Mucosa of descending colon (tissue), 3 donors: Measurements from ENCODE around the gene ZNF169. TPM values are rescaled to one million over a fixed set of nuclear protein-coding genes. Genes with fewer than 3 reads are reported as not detected.
A peak's percentile ranks its signal among the peaks of the same experiment; 100 is the strongest.
"Not testable (repeated sequence)": the region's sequence is repeated elsewhere in the genome, so short reads cannot be mapped to it uniquely, and the experiment has no call there.

Experiments used
- ATAC-seq: fragments of 200-7000 bp; cut with Tn5 transposase; one replicate; pipeline ENCODE4 v1.9.1; 2020; ENCODE audit warnings: mild to moderate bottlenecking, moderate library complexity
- DNase-seq, 3 donors: peaks; one replicate each; pipeline ENCODE4 v3.0.0-alpha.2; 2020
- H3K36me3 ChIP-seq: fragments of 200-600 bp; one replicate; pipeline ENCODE4 v1.8.0; 2021; ENCODE audit warnings: low read depth, mild to moderate bottlenecking
- H3K4me1 ChIP-seq: fragments of 200-600 bp; one replicate; pipeline ENCODE4 v1.8.0; 2021; ENCODE audit warnings: low read depth, mild to moderate bottlenecking
- H3K4me3 ChIP-seq: fragments of 200-600 bp; one replicate; pipeline ENCODE4 v1.8.0; 2021; ENCODE audit warnings: mild to moderate bottlenecking
- H3K9me3 ChIP-seq: fragments of 200-600 bp; one replicate; pipeline ENCODE4 v1.8.0; 2021; ENCODE audit warnings: mild to moderate bottlenecking
- intact Hi-C, 2 donors: fragments of 100-400 bp; cut with DNase I in 1 of 2; cut with micrococcal nuclease in 1 of 2; formaldehyde crosslinking; loops; one replicate each; pipeline versions ENCODE4 v1.11.0 to v1.11.1; 2022; cut with DNase I, micrococcal nuclease
- total RNA-seq, 3 donors: library from RNA; stranded (reverse); fragmentation: NEBNext Ultra II Directional in 2 of 3; extraction: Animal tissue kit (Norgen Biotek cat#: 25700) in 2 of 3; gene quantifications; one replicate each; pipeline versions ENCODE4 v1.2.1 to v1.2.4, GENCODE V29; 2021 to 2023
- TF ChIP-seq, protein P1 (sequence below): fragments of 200-600 bp; IDR thresholded peaks from one replicate; pipeline ENCODE4 v1.8.0; 2022; ENCODE audit warnings: antibody characterized with exemption, mild to moderate bottlenecking
- donor health status: DM: no; HTN: no; CAD: no; lungs with moderate emphysema.
- donor health status: DM: no; HTN: no; CAD: no.
- donor health status: DM: no; HTN: yes; CAD: no.

The ZNF169 gene
- total RNA-seq, 3 donors from 2014 or later = 8.0 to 19.7 (median 9.7) TPM

DNA sequence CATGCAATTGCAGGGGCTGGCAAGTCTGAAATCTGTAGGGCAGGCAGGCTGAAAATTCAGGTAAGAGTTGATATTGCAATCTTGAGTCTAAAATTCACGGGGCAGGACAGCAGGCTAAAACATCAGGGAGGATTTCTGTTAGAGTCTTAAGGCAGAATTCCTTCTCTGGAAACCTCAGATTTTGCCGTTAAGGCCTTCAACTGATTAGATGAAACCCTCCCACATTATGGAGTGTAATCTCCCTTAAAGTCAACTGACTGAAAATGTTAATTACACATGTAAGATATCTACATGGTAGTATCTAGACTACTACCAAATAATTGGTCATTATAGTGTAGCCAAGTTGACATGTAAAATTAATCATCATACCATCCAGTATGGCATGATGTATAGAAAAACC, 3.1 kb upstream of the ZNF169 start:
- no peak overlapping the region for H3K4me3 ChIP-seq
- peaks cover 12% of the 10 kb centered on the region for H3K4me1 ChIP-seq
- no peak for DNase-seq
- no peak for ATAC-seq
- TF ChIP-seq, protein P1, sequence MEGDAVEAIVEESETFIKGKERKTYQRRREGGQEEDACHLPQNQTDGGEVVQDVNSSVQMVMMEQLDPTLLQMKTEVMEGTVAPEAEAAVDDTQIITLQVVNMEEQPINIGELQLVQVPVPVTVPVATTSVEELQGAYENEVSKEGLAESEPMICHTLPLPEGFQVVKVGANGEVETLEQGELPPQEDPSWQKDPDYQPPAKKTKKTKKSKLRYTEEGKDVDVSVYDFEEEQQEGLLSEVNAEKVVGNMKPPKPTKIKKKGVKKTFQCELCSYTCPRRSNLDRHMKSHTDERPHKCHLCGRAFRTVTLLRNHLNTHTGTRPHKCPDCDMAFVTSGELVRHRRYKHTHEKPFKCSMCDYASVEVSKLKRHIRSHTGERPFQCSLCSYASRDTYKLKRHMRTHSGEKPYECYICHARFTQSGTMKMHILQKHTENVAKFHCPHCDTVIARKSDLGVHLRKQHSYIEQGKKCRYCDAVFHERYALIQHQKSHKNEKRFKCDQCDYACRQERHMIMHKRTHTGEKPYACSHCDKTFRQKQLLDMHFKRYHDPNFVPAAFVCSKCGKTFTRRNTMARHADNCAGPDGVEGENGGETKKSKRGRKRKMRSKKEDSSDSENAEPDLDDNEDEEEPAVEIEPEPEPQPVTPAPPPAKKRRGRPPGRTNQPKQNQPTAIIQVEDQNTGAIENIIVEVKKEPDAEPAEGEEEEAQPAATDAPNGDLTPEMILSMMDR = no peak
- no peaks in the 10 kb centered on the region for H3K36me3 ChIP-seq
- intact Hi-C loops = no loop called here
- H3K9me3 ChIP-seq = no peaks in the 10 kb centered on the region

DNA sequence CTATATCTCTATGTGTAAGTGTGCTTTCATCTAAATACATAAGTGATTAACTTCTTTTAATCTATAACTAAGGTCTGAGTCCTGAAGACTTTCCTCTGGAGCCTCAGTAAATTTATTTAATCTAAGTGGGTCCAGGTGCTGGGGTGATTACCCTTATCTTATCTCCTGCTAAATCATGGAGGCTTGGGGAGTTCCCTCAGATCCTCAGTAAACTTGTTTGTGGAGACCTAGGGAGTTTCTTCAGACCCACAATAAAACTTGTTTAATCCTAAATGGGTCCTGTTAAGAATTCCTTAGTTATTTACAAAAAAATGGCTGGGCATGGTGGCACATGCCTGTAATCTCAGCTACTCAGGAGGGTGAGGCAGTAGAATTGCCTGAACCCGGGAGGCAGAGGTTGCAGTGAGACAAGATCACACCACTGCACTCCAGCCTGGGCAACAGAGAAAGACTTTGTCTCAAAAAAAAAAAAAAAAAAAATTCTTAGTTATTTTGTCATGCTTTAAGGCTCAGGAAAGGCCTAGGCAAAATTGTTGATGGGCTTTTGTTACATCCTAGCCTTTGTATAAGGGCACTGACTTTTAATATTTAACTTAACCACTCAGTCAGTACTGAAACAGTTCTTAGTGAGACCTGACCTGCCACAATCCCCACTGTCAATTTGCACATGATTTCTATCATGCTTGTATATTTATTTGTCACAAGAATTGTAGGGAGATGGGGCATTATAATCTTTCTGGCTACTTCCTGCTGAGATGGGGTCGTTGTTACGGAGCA, 6.7 kb downstream of the ZNF169 start:
- H3K36me3 ChIP-seq, intact Hi-C loops, H3K4me3 ChIP-seq, H3K9me3 ChIP-seq: not testable (repeated sequence)
- H3K4me1 ChIP-seq = peaks cover 18% of the 10 kb centered on the region
- ATAC-seq (peak; percentile 88), DNase-seq (peak in 1 of 3 donors; percentile 51)

DNA sequence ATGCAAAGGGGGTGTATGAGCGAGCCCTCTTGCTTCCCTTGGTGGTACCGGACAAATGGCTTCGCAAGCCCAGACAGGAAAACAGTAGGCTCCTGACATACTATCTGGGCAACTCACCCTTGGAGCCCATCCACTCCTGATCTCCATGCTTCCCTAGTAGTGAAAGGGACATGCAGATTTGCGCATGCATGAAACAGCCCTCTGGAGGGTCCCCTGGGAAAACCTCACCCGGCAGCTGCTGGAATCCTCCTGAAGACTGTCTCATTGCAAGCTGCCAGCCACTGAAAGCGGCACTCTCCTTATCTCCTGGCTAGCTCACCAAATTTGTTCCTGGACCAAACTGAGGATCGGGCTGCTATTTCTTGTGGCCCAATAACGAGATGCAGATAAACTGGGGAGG, 10.2 kb downstream of the ZNF169 start:
- ATAC-seq (no peak), DNase-seq (no peak)
- TF ChIP-seq, protein P1 = no peak
- peaks cover 6% of the 10 kb centered on the region for H3K9me3 ChIP-seq
- H3K36me3 ChIP-seq = no peaks in the 10 kb centered on the region
- intact Hi-C loops = no loop called here
- no peak overlapping the region for H3K4me3 ChIP-seq
- peaks cover 18% of the 10 kb centered on the region for H3K4me1 ChIP-seq

DNA sequence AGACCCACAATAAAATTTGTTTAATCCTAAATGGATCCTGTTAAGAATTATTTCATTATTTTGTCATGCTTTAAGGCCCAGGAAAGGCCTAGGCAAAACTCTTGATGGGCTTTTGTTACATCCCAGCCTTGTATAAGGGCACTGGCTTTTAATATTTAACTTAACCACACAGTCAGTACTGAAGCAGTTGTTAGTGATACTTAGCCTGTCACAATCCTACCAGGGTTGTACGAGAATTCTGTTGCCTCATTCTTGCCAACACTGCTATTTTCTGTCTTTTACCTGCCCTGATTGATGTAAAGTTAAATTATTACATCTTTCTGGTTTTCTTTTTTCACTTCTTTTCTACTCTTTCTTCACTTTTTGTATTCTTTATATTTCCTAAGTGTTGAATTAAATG, 10.9 kb downstream of the ZNF169 start:
- Histone ChIP-seq H3K4me1 (peaks cover 18% of the 10 kb centered on the region), H3K36me3 (no peaks in the 10 kb centered on the region), H3K4me3 (no peak overlapping the region), H3K9me3 (peaks cover 6% of the 10 kb centered on the region)
- intact Hi-C loops = no loop called here
- ATAC-seq (no peak), DNase-seq (no peak)
- TF ChIP-seq, protein P1 = no peak

DNA sequence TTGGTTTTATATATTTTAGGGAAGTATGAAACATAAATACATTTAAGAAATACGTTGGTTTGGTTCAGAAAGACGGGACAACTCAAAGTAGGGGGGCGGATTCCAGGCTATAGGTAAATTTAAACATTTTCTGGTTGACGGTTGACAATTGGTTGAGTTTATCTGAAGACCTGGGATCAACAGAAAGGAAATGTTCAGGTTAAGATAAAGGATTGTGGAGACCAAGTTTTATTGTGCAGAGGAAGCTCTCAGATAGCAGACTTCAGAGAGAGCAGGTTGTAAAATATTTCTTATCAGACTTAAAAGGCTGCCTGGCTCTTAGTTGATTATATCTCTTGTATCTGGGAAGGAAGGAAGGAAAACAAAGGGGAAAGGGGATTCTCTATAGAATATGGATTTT, 17.9 kb downstream of the ZNF169 start:
- H3K4me3 ChIP-seq, H3K36me3 ChIP-seq, intact Hi-C loops, H3K9me3 ChIP-seq, ATAC-seq, DNase-seq: not testable (repeated sequence)
- peaks cover 19% of the 10 kb centered on the region for H3K4me1 ChIP-seq

DNA sequence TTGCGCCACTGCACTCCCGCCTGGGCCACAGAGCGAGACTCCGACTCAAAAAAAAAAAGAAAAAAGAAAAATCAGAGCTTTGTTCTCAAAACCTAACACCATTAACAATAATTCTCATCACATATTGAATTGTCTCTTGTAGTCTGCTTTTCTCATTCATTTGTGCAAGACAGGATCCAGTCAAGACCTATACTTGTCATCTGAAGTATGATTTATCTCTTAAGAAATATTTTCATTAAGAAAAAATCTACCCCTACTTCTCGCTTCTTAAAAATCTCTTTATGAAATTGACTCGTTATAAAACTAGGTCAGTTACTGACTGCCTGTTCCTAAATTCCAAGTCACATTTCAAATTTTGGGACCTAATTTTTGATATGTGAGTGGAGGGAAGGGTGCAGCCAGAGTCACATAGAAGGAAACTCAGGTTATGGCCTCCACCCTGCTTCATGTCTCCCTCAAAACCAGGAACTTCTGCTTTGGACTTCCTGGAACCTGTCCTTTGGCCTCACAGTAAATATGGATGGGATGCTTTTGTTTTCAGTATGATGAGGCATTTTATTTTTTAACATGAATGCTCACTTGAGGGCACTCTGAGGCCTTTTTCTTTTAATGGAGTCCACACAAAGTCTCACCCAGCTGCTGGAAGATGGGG, 18.9 kb downstream of the ZNF169 start:
- intact Hi-C loops = no loop called here
- DNase-seq = peak in 1 of 3 donors; percentile 50
- Histone ChIP-seq H3K9me3 (peaks cover 2% of the 10 kb centered on the region), H3K4me3 (no peak overlapping the region), H3K36me3 (no peaks in the 10 kb centered on the region), H3K4me1 (peaks cover 19% of the 10 kb centered on the region)
- peak; percentile 88 for ATAC-seq
- TF ChIP-seq, protein P1 = no peak
